Ovary (tissue), 9 donors: ENCODE results near the gene GALR1. TPM values are rescaled to one million over a fixed set of nuclear protein-coding genes. Genes with fewer than 3 reads are reported as not detected.
"Not testable (repeated sequence)": the region's sequence is repeated elsewhere in the genome, so short reads cannot be mapped to it uniquely, and the experiment has no call there.

Experiments
- DNase-seq, 5 donors: peaks; one replicate each; pipeline ENCODE4 v3.0.0-alpha.2; 2019 to 2020
- H3K27ac ChIP-seq, 2 donors: fragments of 200-600 bp; one replicate each; pipeline versions ENCODE4 v1.5.1 to v1.8.0; 2019 to 2022
- H3K27me3 ChIP-seq: fragments of 200-600 bp; one replicate; pipeline ENCODE4 v1.8.0; 2022
- H3K36me3 ChIP-seq: fragments of 200-600 bp; sonication (generic); one replicate; pipeline ENCODE4 v1.5.1; 2019
- H3K4me1 ChIP-seq: one replicate; pipeline ENCODE4 v1.8.1; 2013; ENCODE audit warnings: mild to moderate bottlenecking, moderate library complexity; ENCODE audit not compliant: insufficient read depth
- H3K4me3 ChIP-seq: fragments of 200-600 bp; sonication (generic); one replicate; pipeline ENCODE4 v1.5.1; 2017
- H3K9me3 ChIP-seq, 2 donors: fragments of 200-600 bp in 1 of 2; sonication (generic) in 1 of 2; one replicate each; pipeline versions ENCODE4 v1.5.1 to v1.8.1; 2013 to 2019; ENCODE audit warnings: mild to moderate bottlenecking in 1 of 2, moderate library complexity in 1 of 2
- CTCF ChIP-seq, 3 donors: fragments of 450-650 bp in 2 of 3; fragments of 200-600 bp in 1 of 3; IDR thresholded peaks; one replicate each; pipeline versions ENCODE4 v1.5.1 to v1.8.0; 2016 to 2022; ENCODE audit warnings: antibody characterized with exemption in 3 of 3, mild to moderate bottlenecking in 1 of 3
- EP300 ChIP-seq: sonication (generic); formaldehyde crosslinking; IDR thresholded peaks from one replicate; pipeline ENCODE4 v1.6.1; 2017; ENCODE audit warnings: antibody characterized with exemption
- POLR2A ChIP-seq: fragments of 450-650 bp; IDR thresholded peaks from one replicate; pipeline ENCODE4 v1.6.1; 2017; ENCODE audit warnings: antibody characterized with exemption, mild to moderate bottlenecking, moderate library complexity
- WGBS, 3 donors: extraction: QIAGEN DNeasy Blood & Tissue Kit in 1 of 3; methylation state at CpG; one replicate each; pipeline versions ENCODE4 v1.1.5 to v1.1.7; 2013 to 2017; 5-methylcytosine and 5-hydroxymethylcytosine counted together
- intact Hi-C, 4 donors: fragments of 100-400 bp; cut with DNase I; formaldehyde crosslinking; loops; one replicate each; pipeline versions ENCODE4 v1.11.0 to v1.15.1; 2022 to 2023
- polyA plus RNA-seq, 2 donors: library from polyadenylated mRNA; stranded (reverse); fragments of 200-250 nt in 1 of 2; fragments of 350-450 nt in 1 of 2; fragmentation: Illumina TruSeq in 1 of 2; extraction: RNeasy Lipid Tissue Mini Kit (QIAGEN cat#74804) in 1 of 2; gene quantifications; one replicate each; pipeline ENCODE4 v1.2.3, GENCODE V29; 2013 to 2014
- total RNA-seq, 7 donors: library from RNA; depleted of rRNA in 2 of 7; stranded (reverse); fragments of >200 nt in 2 of 7; fragmentation: NEBNext Ultra II Directional in 3 of 7; extraction: Animal tissue kit (Norgen Biotek cat#: 25700) in 3 of 7; gene quantifications; one replicate each; pipeline versions ENCODE4 v1.1.0 to v1.2.4, GENCODE V29; 2016 to 2023
- donor health status: DM: no; HTN: no; CAD: no; lungs with moderate emphysema.
- donor health status: DM: no; HTN: no; CAD: no.
- donor health status: Bipolar disorder and iron deficiency.
- donor health status: DM: yes; HTN: yes; CAD: no.
- donor health status: DM: no; HTN: no; CAD: no.
- donor health status: DM: yes; HTN: yes; CAD: no.

GALR1 gene
- total and polyA plus RNA-seq, 9 donors, result under 0.01 to 0.12 (median 0.04) TPM; not detected in 5

GRCh38 chr18:77271576-77272481 lies 22.2 kb downstream of the GALR1 start:
- no peaks in the 10 kb centered on the region for H3K27me3 ChIP-seq
- TF ChIP-seq EP300, result no peak
- no peak for TF ChIP-seq CTCF (IDR thresholded peaks at IDR 0.05)
- TF ChIP-seq POLR2A, result no peak
- no peak for DNase-seq
- intact Hi-C loops, result no loop called here
- no peaks in the 10 kb centered on the region for H3K4me1 ChIP-seq
- H3K27ac ChIP-seq, result no peak overlapping the region
- WGBS, 3 donors, result 30 to 36% (median 32%) methylated on average over 9 of the region's 9 CpGs
- H3K9me3 ChIP-seq, result no peaks in the 10 kb centered on the region
- H3K36me3 ChIP-seq, result no peaks in the 10 kb centered on the region
- H3K4me3 ChIP-seq, result no peak overlapping the region

GRCh38 chr18:77290841-77291240 lies 41.2 kb downstream of the GALR1 start:
- 49 to 82% (median 69%) methylated on average over 7 of the region's 7 CpGs for WGBS, 3 donors
- not testable (repeated sequence) for H3K4me1 ChIP-seq, H3K27me3 ChIP-seq

GRCh38 chr18:77298172-77298571 lies 48.5 kb downstream of the GALR1 start:
- H3K36me3 ChIP-seq, result no peaks in the 10 kb centered on the region
- TF ChIP-seq EP300 (no peak), POLR2A (no peak), CTCF (IDR thresholded peaks at IDR 0.05) (no peak)
- no peak overlapping the region for H3K27ac ChIP-seq
- intact Hi-C loops, result no loop called here
- WGBS, 3 donors, result 23 to 52% (median 32%) methylated on average over 8 of the region's 8 CpGs
- H3K4me3 ChIP-seq, result no peak overlapping the region
- DNase-seq, result no peak
- H3K9me3 ChIP-seq, result no peaks in the 10 kb centered on the region
- H3K27me3 ChIP-seq, result no peaks in the 10 kb centered on the region
- no peaks in the 10 kb centered on the region for H3K4me1 ChIP-seq

More at GRCh38 chr18:77290841-77291240, 41.2 kb downstream of the GALR1 start:
- H3K9me3 ChIP-seq, DNase-seq, intact Hi-C loops, H3K27ac ChIP-seq, H3K36me3 ChIP-seq, H3K4me3 ChIP-seq: not testable (repeated sequence)

GRCh38 chr18:77299706-77300105 lies 50.1 kb downstream of the GALR1 start:
- no peaks in the 10 kb centered on the region for H3K27me3 ChIP-seq
- DNase-seq, result no peak
- WGBS, 3 donors, result 67 to 84% (median 71%) methylated on average over 6 of the region's 6 CpGs
- H3K27ac ChIP-seq, result no peak overlapping the region
- TF ChIP-seq EP300, result no peak
- TF ChIP-seq CTCF (IDR thresholded peaks at IDR 0.05), result no peak
- TF ChIP-seq POLR2A, result no peak
- H3K4me1 ChIP-seq, result no peaks in the 10 kb centered on the region
- no peaks in the 10 kb centered on the region for H3K9me3 ChIP-seq
- no peak overlapping the region for H3K4me3 ChIP-seq
- no peaks in the 10 kb centered on the region for H3K36me3 ChIP-seq
- intact Hi-C loops, result no loop called here

GRCh38 chr18:77300579-77300978 lies 50.9 kb downstream of the GALR1 start:
- Histone ChIP-seq H3K4me1 (no peaks in the 10 kb centered on the region), H3K9me3 (no peaks in the 10 kb centered on the region), H3K36me3 (no peaks in the 10 kb centered on the region), H3K4me3 (no peak overlapping the region), H3K27ac (no peak overlapping the region), H3K27me3 (no peaks in the 10 kb centered on the region)
- TF ChIP-seq EP300, result no peak
- TF ChIP-seq POLR2A, result no peak
- no peak for TF ChIP-seq CTCF (IDR thresholded peaks at IDR 0.05)
- intact Hi-C loops, result no loop called here
- 55 to 68% (median 57%) methylated on average over 7 of the region's 7 CpGs for WGBS, 3 donors
- no peak for DNase-seq
